ENCODE data around the gene PRM2. TPM values are rescaled to one million over a fixed set of nuclear protein-coding genes. Genes with fewer than 3 reads are reported as not detected.

PRM2 gene
- total RNA-seq (not detected), polyA plus RNA-seq (ENCODE audit: insufficient read depth in 1 of 8, insufficient read length in 8 of 8, low replicate concordance in 1 of 8) (not detected)
- long read RNA-seq, donor 1, result 0 reads
- long read RNA-seq, donor 2, result 0 reads
- long read RNA-seq, donor 3, result 0 reads
- long read RNA-seq, donor 4, result 0 reads
- long read RNA-seq, donor 5, result 0 reads
- long read RNA-seq, donor 6, result 0 reads
- long read RNA-seq, donor 7, result 0 reads
- long read RNA-seq, donor 8, result 0 reads
- long read RNA-seq, donor 9, result 0 reads
- long read RNA-seq, donor 10, result 0 reads
- long read RNA-seq, donor 11, result 0 reads

- Histone ChIP-seq H3K36me3 (ENCODE audit: control insufficient read depth, insufficient read depth, low read length) (no peaks in the 10 kb centered on the region), H3K9me3 (replicated peaks; ENCODE audit: control insufficient read depth, low read depth, low read length) (no peaks in the 10 kb centered on the region), H3K4me3 (ENCODE audit: low read length) (no peak within 1 kb of the TSS), H3K27ac (ENCODE audit: low read length) (no peak within 1 kb of the TSS), H3K27me3 (ENCODE audit: control insufficient read depth, insufficient read depth, low read length) (peaks cover 2% of the 10 kb centered on the region), H3K4me1 (ENCODE audit: control insufficient read depth, insufficient read depth, low read length) (no peaks in the 10 kb centered on the region)
- 89% methylated on average over 25 of the region's 26 CpGs for WGBS (ENCODE audit: insufficient coverage)
- DNase-seq, result no peak
Measured at GRCh38 chr16:11276143-11276895, at the start of gene PRM2. Gene PRM2 (minus strand): TSS chr16:11276480. CDS start chr16:11276370, 110 bp downstream.

GRCh38 chr16:11325404-11326083 is 49.3 kb upstream of the PRM2 start:
- Histone ChIP-seq H3K4me1 (ENCODE audit: control insufficient read depth, insufficient read depth, low read length) (peaks cover 16% of the 10 kb centered on the region), H3K9me3 (replicated peaks; ENCODE audit: control insufficient read depth, low read depth, low read length) (no peaks in the 10 kb centered on the region), H3K27ac (ENCODE audit: low read length) (no peak overlapping the region), H3K4me3 (ENCODE audit: low read length) (no peak overlapping the region), H3K27me3 (ENCODE audit: control insufficient read depth, insufficient read depth, low read length) (no peaks in the 10 kb centered on the region), H3K36me3 (ENCODE audit: control insufficient read depth, insufficient read depth, low read length) (no peaks in the 10 kb centered on the region)
- DNase-seq, result no peak
- WGBS (ENCODE audit: insufficient coverage), result 91% methylated on average over 5 of the region's 10 CpGs

- WGBS (ENCODE audit: insufficient coverage), result 66% methylated on average over 4 of the region's 11 CpGs
- H3K27ac ChIP-seq (ENCODE audit: low read length), result no peak overlapping the region
Measured at GRCh38 chr16:11323551-11324336, 47.5 kb upstream of the PRM2 start.

GRCh38 chr16:11322823-11323222 is 46.5 kb upstream of the PRM2 start:
- H3K9me3 ChIP-seq (replicated peaks; ENCODE audit: control insufficient read depth, low read depth, low read length), result no peaks in the 10 kb centered on the region
- no peak overlapping the region for H3K27ac ChIP-seq (ENCODE audit: low read length)
- no peak for DNase-seq
- no peak overlapping the region for H3K4me3 ChIP-seq (ENCODE audit: low read length)
- peaks cover 5% of the 10 kb centered on the region for H3K4me1 ChIP-seq (ENCODE audit: control insufficient read depth, insufficient read depth, low read length)
- WGBS (ENCODE audit: insufficient coverage), result 60% methylated on average over 1 of the region's 3 CpGs
- no peaks in the 10 kb centered on the region for H3K36me3 ChIP-seq (ENCODE audit: control insufficient read depth, insufficient read depth, low read length)
- H3K27me3 ChIP-seq (ENCODE audit: control insufficient read depth, insufficient read depth, low read length), result no peaks in the 10 kb centered on the region

More at GRCh38 chr16:11323551-11324336, 47.5 kb upstream of the PRM2 start:
- Histone ChIP-seq H3K36me3 (ENCODE audit: control insufficient read depth, insufficient read depth, low read length) (no peaks in the 10 kb centered on the region), H3K4me1 (ENCODE audit: control insufficient read depth, insufficient read depth, low read length) (peaks cover 14% of the 10 kb centered on the region), H3K27me3 (ENCODE audit: control insufficient read depth, insufficient read depth, low read length) (no peaks in the 10 kb centered on the region), H3K9me3 (replicated peaks; ENCODE audit: control insufficient read depth, low read depth, low read length) (no peaks in the 10 kb centered on the region), H3K4me3 (ENCODE audit: low read length) (no peak overlapping the region)
- DNase-seq, result no peak

GRCh38 chr16:11321662-11322061 is 45.4 kb upstream of the PRM2 start:
- WGBS (ENCODE audit: insufficient coverage), result 95% methylated on average over 5 of the region's 5 CpGs
- H3K36me3 ChIP-seq (ENCODE audit: control insufficient read depth, insufficient read depth, low read length), result no peaks in the 10 kb centered on the region
- peaks cover 4% of the 10 kb centered on the region for H3K4me1 ChIP-seq (ENCODE audit: control insufficient read depth, insufficient read depth, low read length)
- no peak overlapping the region for H3K27ac ChIP-seq (ENCODE audit: low read length)
- no peaks in the 10 kb centered on the region for H3K27me3 ChIP-seq (ENCODE audit: control insufficient read depth, insufficient read depth, low read length)
- DNase-seq, result no peak
- H3K9me3 ChIP-seq (replicated peaks; ENCODE audit: control insufficient read depth, low read depth, low read length), result no peaks in the 10 kb centered on the region
- no peak overlapping the region for H3K4me3 ChIP-seq (ENCODE audit: low read length)

GRCh38 chr16:11320170-11320569 is 43.9 kb upstream of the PRM2 start:
- no peak for DNase-seq
- WGBS (ENCODE audit: insufficient coverage), result 75% methylated on average over 9 of the region's 10 CpGs

GRCh38 chr16:11319529-11320146 is 43.4 kb upstream of the PRM2 start:
- WGBS (ENCODE audit: insufficient coverage), result 57% methylated on average over 5 of the region's 8 CpGs
- no peak for DNase-seq
- Histone ChIP-seq H3K4me1 (ENCODE audit: control insufficient read depth, insufficient read depth, low read length) (peaks cover 15% of the 10 kb centered on the region), H3K4me3 (ENCODE audit: low read length) (no peak overlapping the region), H3K9me3 (replicated peaks; ENCODE audit: control insufficient read depth, low read depth, low read length) (no peaks in the 10 kb centered on the region), H3K36me3 (ENCODE audit: control insufficient read depth, insufficient read depth, low read length) (no peaks in the 10 kb centered on the region), H3K27ac (ENCODE audit: low read length) (no peak overlapping the region), H3K27me3 (ENCODE audit: control insufficient read depth, insufficient read depth, low read length) (no peaks in the 10 kb centered on the region)

More at GRCh38 chr16:11320170-11320569, 43.9 kb upstream of the PRM2 start:
- H3K27me3 ChIP-seq (ENCODE audit: control insufficient read depth, insufficient read depth, low read length), result no peaks in the 10 kb centered on the region
- H3K4me3 ChIP-seq (ENCODE audit: low read length), result no peak overlapping the region
- peaks cover 13% of the 10 kb centered on the region for H3K4me1 ChIP-seq (ENCODE audit: control insufficient read depth, insufficient read depth, low read length)
- no peaks in the 10 kb centered on the region for H3K9me3 ChIP-seq (replicated peaks; ENCODE audit: control insufficient read depth, low read depth, low read length)
- no peaks in the 10 kb centered on the region for H3K36me3 ChIP-seq (ENCODE audit: control insufficient read depth, insufficient read depth, low read length)
- no peak overlapping the region for H3K27ac ChIP-seq (ENCODE audit: low read length)

- Histone ChIP-seq H3K4me1 (ENCODE audit: control insufficient read depth, insufficient read depth, low read length) (peaks cover 15% of the 10 kb centered on the region), H3K9me3 (replicated peaks; ENCODE audit: control insufficient read depth, low read depth, low read length) (no peaks in the 10 kb centered on the region), H3K27ac (ENCODE audit: low read length) (no peak overlapping the region), H3K36me3 (ENCODE audit: control insufficient read depth, insufficient read depth, low read length) (no peaks in the 10 kb centered on the region), H3K4me3 (ENCODE audit: low read length) (no peak overlapping the region), H3K27me3 (ENCODE audit: control insufficient read depth, insufficient read depth, low read length) (no peaks in the 10 kb centered on the region)
- 88% methylated on average over 8 of the region's 8 CpGs for WGBS (ENCODE audit: insufficient coverage)
- DNase-seq, result no peak
Measured at GRCh38 chr16:11318817-11319216, 42.5 kb upstream of the PRM2 start.

- Histone ChIP-seq H3K27me3 (ENCODE audit: control insufficient read depth, insufficient read depth, low read length) (no peaks in the 10 kb centered on the region), H3K36me3 (ENCODE audit: control insufficient read depth, insufficient read depth, low read length) (no peaks in the 10 kb centered on the region), H3K4me1 (ENCODE audit: control insufficient read depth, insufficient read depth, low read length) (peaks cover 15% of the 10 kb centered on the region), H3K9me3 (replicated peaks; ENCODE audit: control insufficient read depth, low read depth, low read length) (no peaks in the 10 kb centered on the region), H3K4me3 (ENCODE audit: low read length) (no peak overlapping the region), H3K27ac (ENCODE audit: low read length) (no peak overlapping the region)
- no peak for DNase-seq
- WGBS (ENCODE audit: insufficient coverage), result 53% methylated on average over 19 of the region's 23 CpGs
Measured at GRCh38 chr16:11316331-11317015, 40.2 kb upstream of the PRM2 start.

All from muscle of leg (tissue), 16 donors.